ENCODE measurements around the gene RABAC1. TPM values are rescaled to one million over a fixed set of nuclear protein-coding genes. Genes with fewer than 3 reads are reported as not detected.

The RABAC1 gene
- total RNA-seq, 1 experiment from 2014 or later, result 115 TPM

GRCh38 chr19:41934849-41935374 is 24.2 kb downstream of the RABAC1 start:
- no peaks in the 10 kb centered on the region for H3K9me3 ChIP-seq (replicated peaks)
- DNase-seq (ENCODE audit: low read depth in 1 of 2, low spot score in 2 of 2), result peak; percentile 45 to 71
- H3K27ac ChIP-seq, result no peak overlapping the region
- H3K27me3 ChIP-seq (replicated peaks), result peaks cover 70% of the 10 kb centered on the region
- no peaks in the 10 kb centered on the region for H3K4me1 ChIP-seq (replicated peaks)
- no peak overlapping the region for H3K4me3 ChIP-seq
- H3K36me3 ChIP-seq, result no peaks in the 10 kb centered on the region

- Histone ChIP-seq H3K36me3 (no peaks in the 10 kb centered on the region), H3K27me3 (replicated peaks) (peaks cover 77% of the 10 kb centered on the region), H3K27ac (no peak overlapping the region), H3K9me3 (replicated peaks) (no peaks in the 10 kb centered on the region), H3K4me1 (replicated peaks) (no peaks in the 10 kb centered on the region), H3K4me3 (no peak overlapping the region)
- no peak for DNase-seq (ENCODE audit: low read depth in 1 of 2, low spot score in 2 of 2)
These were observed 25.3 kb downstream of the RABAC1 start for GRCh38 chr19:41933693-41934426.

GRCh38 chr19:41932720-41933332 is 26.3 kb downstream of the RABAC1 start:
- no peak overlapping the region for H3K27ac ChIP-seq
- H3K4me1 ChIP-seq (replicated peaks), result no peaks in the 10 kb centered on the region
- H3K9me3 ChIP-seq (replicated peaks), result no peaks in the 10 kb centered on the region
- no peak overlapping the region for H3K4me3 ChIP-seq
- peaks cover 84% of the 10 kb centered on the region for H3K27me3 ChIP-seq (replicated peaks)
- H3K36me3 ChIP-seq, result no peaks in the 10 kb centered on the region
- DNase-seq (ENCODE audit: low read depth in 1 of 2, low spot score in 2 of 2), result no peak

GRCh38 chr19:41932259-41932719 is 26.8 kb downstream of the RABAC1 start:
- H3K27ac ChIP-seq, result no peak overlapping the region
- peaks cover 83% of the 10 kb centered on the region for H3K27me3 ChIP-seq (replicated peaks)
- H3K36me3 ChIP-seq, result no peaks in the 10 kb centered on the region
- no peak for DNase-seq (ENCODE audit: low read depth in 1 of 2, low spot score in 2 of 2)
- H3K9me3 ChIP-seq (replicated peaks), result no peaks in the 10 kb centered on the region
- H3K4me3 ChIP-seq, result no peak overlapping the region
- no peaks in the 10 kb centered on the region for H3K4me1 ChIP-seq (replicated peaks)

DNA sequence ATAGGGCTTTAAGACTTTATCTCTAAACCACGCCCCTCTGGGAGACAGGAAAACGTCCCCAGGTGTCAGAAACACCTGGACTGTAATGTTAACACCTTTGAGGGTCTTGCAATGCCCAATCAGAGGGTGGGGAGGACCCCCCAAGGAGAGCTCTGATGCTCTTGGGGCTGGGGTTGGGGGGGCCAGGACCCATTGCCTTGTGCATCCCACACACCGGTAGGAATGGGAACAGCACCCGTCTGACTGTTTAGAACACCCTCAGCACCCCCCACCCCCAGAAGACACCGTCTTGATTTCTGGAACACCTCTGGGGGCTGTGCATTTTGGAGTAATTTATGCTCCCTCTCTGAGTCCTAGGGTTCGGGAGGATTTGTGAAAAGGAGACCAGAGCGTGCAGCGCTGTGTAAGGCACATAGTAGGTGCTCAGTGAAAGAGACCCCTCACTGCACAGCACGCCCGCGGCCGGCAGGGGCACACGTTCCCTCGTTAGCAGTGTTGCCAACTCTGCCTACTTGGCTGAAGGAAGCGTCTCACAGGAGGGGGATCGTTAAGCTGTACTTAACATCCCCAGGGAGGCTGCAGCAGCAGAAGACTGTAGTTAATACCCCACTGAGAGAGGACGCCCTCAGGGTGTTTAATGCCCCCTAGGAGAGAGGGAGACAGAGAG is 28.1 kb downstream of the RABAC1 start:
- Histone ChIP-seq H3K9me3 (replicated peaks) (no peaks in the 10 kb centered on the region), H3K27me3 (replicated peaks) (peaks cover 85% of the 10 kb centered on the region), H3K4me1 (replicated peaks) (no peaks in the 10 kb centered on the region), H3K4me3 (no peak overlapping the region), H3K36me3 (no peaks in the 10 kb centered on the region), H3K27ac (no peak overlapping the region)
- no peak for DNase-seq (ENCODE audit: low read depth in 1 of 2, low spot score in 2 of 2)

GRCh38 chr19:41930322-41930722 is 28.8 kb downstream of the RABAC1 start:
- H3K36me3 ChIP-seq, result no peaks in the 10 kb centered on the region
- no peaks in the 10 kb centered on the region for H3K4me1 ChIP-seq (replicated peaks)
- no peaks in the 10 kb centered on the region for H3K9me3 ChIP-seq (replicated peaks)
- no peak for DNase-seq (ENCODE audit: low read depth in 1 of 2, low spot score in 2 of 2)
- no peak overlapping the region for H3K27ac ChIP-seq
- no peak overlapping the region for H3K4me3 ChIP-seq
- H3K27me3 ChIP-seq (replicated peaks), result peaks cover 83% of the 10 kb centered on the region

DNA sequence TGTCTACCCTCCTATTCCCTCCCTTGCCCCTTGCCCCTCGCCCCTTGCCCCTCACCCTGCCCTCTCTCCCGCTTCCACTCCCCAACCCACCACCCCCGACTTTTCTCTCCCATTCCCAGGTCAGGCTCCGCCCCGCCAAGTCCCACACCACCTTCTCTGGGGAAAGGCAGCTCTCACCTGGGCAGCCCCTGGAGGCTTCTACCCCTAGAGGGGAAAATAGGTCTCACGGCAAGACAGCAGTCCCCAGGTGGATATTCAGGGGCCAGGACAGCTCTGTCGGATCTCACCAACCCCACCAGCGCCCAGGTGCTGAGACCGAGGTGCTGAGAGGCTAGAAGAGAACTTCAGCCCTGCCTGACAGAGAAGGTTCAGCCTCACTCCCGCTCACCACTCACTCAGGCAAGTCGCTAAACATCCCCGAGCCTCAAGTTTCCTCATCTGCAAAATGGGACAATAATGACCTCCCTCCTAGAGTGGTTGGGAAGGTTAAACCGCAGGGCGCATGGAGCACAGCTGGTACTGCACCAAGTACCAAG is 29.5 kb downstream of the RABAC1 start:
- Histone ChIP-seq H3K27ac (no peak overlapping the region), H3K36me3 (no peaks in the 10 kb centered on the region), H3K27me3 (replicated peaks) (peaks cover 79% of the 10 kb centered on the region), H3K9me3 (replicated peaks) (no peaks in the 10 kb centered on the region), H3K4me1 (replicated peaks) (no peaks in the 10 kb centered on the region), H3K4me3 (no peak overlapping the region)
- no peak for DNase-seq (ENCODE audit: low read depth in 1 of 2, low spot score in 2 of 2)

GRCh38 chr19:41928754-41929535 is 30.2 kb downstream of the RABAC1 start:
- DNase-seq (ENCODE audit: low read depth in 1 of 2, low spot score in 2 of 2), result no peak
- no peaks in the 10 kb centered on the region for H3K36me3 ChIP-seq
- peaks cover 75% of the 10 kb centered on the region for H3K27me3 ChIP-seq (replicated peaks)
- H3K9me3 ChIP-seq (replicated peaks), result no peaks in the 10 kb centered on the region
- H3K4me1 ChIP-seq (replicated peaks), result no peaks in the 10 kb centered on the region
- no peak overlapping the region for H3K27ac ChIP-seq
- no peak overlapping the region for H3K4me3 ChIP-seq

DNA sequence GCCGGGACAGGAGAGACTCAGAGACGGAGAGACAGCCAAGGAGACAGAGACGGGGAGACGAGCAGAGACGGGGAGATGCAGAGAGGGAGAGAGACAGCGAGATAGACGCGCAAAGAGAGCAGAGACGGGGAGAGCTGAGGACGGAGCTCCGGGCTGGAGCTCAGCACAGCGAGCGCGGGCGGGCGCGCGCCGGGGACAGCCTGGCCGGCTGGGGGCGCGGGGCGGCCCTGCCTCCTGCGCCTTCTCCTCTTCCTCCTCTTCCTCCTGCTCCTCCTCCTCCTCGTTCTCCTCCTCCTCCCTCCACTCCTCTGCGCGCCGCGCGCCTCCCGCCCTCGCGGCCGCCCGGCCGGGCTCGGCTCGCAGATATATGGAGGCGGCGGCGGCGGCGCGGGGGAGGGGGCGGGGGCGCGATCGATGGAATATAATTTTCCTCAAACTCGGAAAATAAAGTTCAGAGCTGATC is 30.9 kb downstream of the RABAC1 start, which contains the start of gene ERFL:
TSS of gene ERFL (minus strand) at position 229 of the 463 bp plus-strand sequence. CDS start 15,530 bp downstream, outside the sequence.
- Histone ChIP-seq H3K4me3 (no peak within 1 kb of the TSS), H3K36me3 (no peaks in the 10 kb centered on the region), H3K4me1 (replicated peaks) (no peaks in the 10 kb centered on the region), H3K27ac (no peak within 1 kb of the TSS), H3K9me3 (replicated peaks) (no peaks in the 10 kb centered on the region), H3K27me3 (replicated peaks) (peaks cover 70% of the 10 kb centered on the region)
- DNase-seq (ENCODE audit: low read depth in 1 of 2, low spot score in 2 of 2), result no peak

DNA sequence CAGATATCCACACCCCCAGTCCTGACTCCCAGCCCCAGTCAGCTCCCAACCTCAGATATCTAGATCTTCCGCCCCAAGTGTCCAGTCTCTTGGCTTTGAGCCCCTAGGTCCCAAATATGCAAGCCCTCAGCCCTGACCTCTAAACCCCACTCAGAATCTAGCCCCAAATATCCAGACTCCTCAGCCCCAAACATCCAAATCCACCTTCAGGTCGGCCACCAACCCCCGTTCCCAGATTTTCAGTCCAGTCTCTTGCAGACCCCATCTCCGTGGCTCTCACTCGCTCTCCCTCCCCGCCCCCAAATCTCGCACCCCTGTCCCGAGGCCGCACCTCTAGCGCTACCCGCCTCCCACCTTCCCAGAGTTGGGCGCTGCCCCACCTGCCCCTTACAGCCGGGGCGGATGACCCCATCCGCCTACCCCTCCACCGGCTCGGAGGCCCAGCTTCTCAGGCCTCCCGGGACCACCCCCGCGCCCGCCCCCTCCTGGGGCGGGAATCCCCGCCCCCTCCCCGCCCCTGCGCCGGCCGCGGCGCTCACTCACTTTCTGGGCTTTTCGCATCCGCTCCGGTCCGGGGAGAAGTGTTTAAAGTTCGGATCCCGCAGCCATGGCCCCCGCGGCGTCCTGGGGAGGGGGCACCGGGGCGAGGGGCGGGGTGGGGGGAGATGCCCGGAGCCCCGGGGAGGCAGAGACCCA is 31.5 kb downstream of the RABAC1 start:
- Histone ChIP-seq H3K36me3 (no peaks in the 10 kb centered on the region), H3K9me3 (replicated peaks) (no peaks in the 10 kb centered on the region), H3K4me1 (replicated peaks) (no peaks in the 10 kb centered on the region), H3K4me3 (no peak overlapping the region), H3K27ac (no peak overlapping the region), H3K27me3 (replicated peaks) (peaks cover 72% of the 10 kb centered on the region)
- DNase-seq (ENCODE audit: low read depth in 1 of 2, low spot score in 2 of 2), result no peak

GRCh38 chr19:41926763-41927496 is 32.2 kb downstream of the RABAC1 start:
- Histone ChIP-seq H3K4me3 (no peak overlapping the region), H3K27ac (no peak overlapping the region), H3K36me3 (no peaks in the 10 kb centered on the region), H3K4me1 (replicated peaks) (no peaks in the 10 kb centered on the region), H3K9me3 (replicated peaks) (no peaks in the 10 kb centered on the region), H3K27me3 (replicated peaks) (peaks cover 72% of the 10 kb centered on the region)
- no peak for DNase-seq (ENCODE audit: low read depth in 1 of 2, low spot score in 2 of 2)

- Histone ChIP-seq H3K4me3 (no peak overlapping the region), H3K27ac (no peak overlapping the region), H3K27me3 (replicated peaks) (peaks cover 69% of the 10 kb centered on the region), H3K9me3 (replicated peaks) (no peaks in the 10 kb centered on the region), H3K4me1 (replicated peaks) (no peaks in the 10 kb centered on the region), H3K36me3 (no peaks in the 10 kb centered on the region)
- DNase-seq (ENCODE audit: low read depth in 1 of 2, low spot score in 2 of 2), result no peak
These were observed 32.9 kb downstream of the RABAC1 start for GRCh38 chr19:41926028-41926762.
